ENCODE results near the gene MYO7B. TPM values are rescaled to one million over a fixed set of nuclear protein-coding genes. Genes with fewer than 3 reads are reported as not detected.

MYO7B gene
- total RNA-seq, 2 experiments from 2014 or later: 0.65 to 1.2 TPM

- DNase-seq (no peak), ATAC-seq (peak; percentile 24)
- H3K4me1 Mint-ChIP-seq (ENCODE audit: low read depth): no peaks in the 10 kb centered on the region
- no peaks in the 10 kb centered on the region for H3K36me3 Mint-ChIP-seq (ENCODE audit: low read depth)
- CTCF ChIA-PET: interaction anchor here (1.2 kb wide), 1 partner anchor 14 kb away, joined by 3 read pairs; no protein-coding TSS in a partner anchor
- POLR2A ChIA-PET: no interaction called here
- no peaks in the 10 kb centered on the region for H3K9me3 Mint-ChIP-seq
- peaks cover 38% of the 10 kb centered on the region for H3K27me3 Mint-ChIP-seq
- intact Hi-C loops (cut with micrococcal nuclease): no loop called here
- no peak overlapping the region for H3K27ac Mint-ChIP-seq
- H3K4me3 Mint-ChIP-seq: no peak overlapping the region
- no peak for TF ChIP-seq CTCF (IDR thresholded peaks at IDR 0.05)
Observed at GRCh38 chr2:127664065-127664894, 128.8 kb downstream of the MYO7B start.

GRCh38 chr2:127664895-127665225, 129.4 kb downstream of the MYO7B start:
- ATAC-seq: no peak
- intact Hi-C loops (cut with micrococcal nuclease): no loop called here
- no peaks in the 10 kb centered on the region for H3K4me1 Mint-ChIP-seq (ENCODE audit: low read depth)
- no peak for DNase-seq
- H3K27ac Mint-ChIP-seq: no peak overlapping the region
- no peaks in the 10 kb centered on the region for H3K9me3 Mint-ChIP-seq
- no peaks in the 10 kb centered on the region for H3K36me3 Mint-ChIP-seq (ENCODE audit: low read depth)
- CTCF ChIA-PET: interaction anchor here (0.8 kb wide), 1 partner anchor 12 kb away, joined by 3 read pairs; no protein-coding TSS in a partner anchor
- POLR2A ChIA-PET: no interaction called here
- H3K27me3 Mint-ChIP-seq: peaks cover 40% of the 10 kb centered on the region
- no peak for TF ChIP-seq CTCF (IDR thresholded peaks at IDR 0.05)
- no peak overlapping the region for H3K4me3 Mint-ChIP-seq

GRCh38 chr2:127665267-127665893, 129.9 kb downstream of the MYO7B start:
- Mint-ChIP-seq H3K27me3 (peaks cover 43% of the 10 kb centered on the region), H3K4me3 (no peak overlapping the region), H3K9me3 (no peaks in the 10 kb centered on the region), H3K36me3 (ENCODE audit: low read depth) (no peaks in the 10 kb centered on the region), H3K4me1 (ENCODE audit: low read depth) (no peaks in the 10 kb centered on the region), H3K27ac (no peak overlapping the region)
- ATAC-seq: no peak
- TF ChIP-seq CTCF (IDR thresholded peaks at IDR 0.05): no peak
- DNase-seq: no peak
- intact Hi-C loops (cut with micrococcal nuclease): no loop called here
- ChIA-PET POLR2A (no interaction called here), CTCF (interaction anchor here (0.8 kb wide), 1 partner anchor 13 kb away, joined by 3 read pairs; no protein-coding TSS in a partner anchor)

- ATAC-seq: no peak
- ChIA-PET CTCF (no interaction called here), POLR2A (no interaction called here)
- intact Hi-C loops (cut with micrococcal nuclease): no loop called here
- H3K4me1 Mint-ChIP-seq (ENCODE audit: low read depth): no peaks in the 10 kb centered on the region
- H3K4me3 Mint-ChIP-seq: no peak overlapping the region
- H3K27ac Mint-ChIP-seq: no peak overlapping the region
- H3K36me3 Mint-ChIP-seq (ENCODE audit: low read depth): no peaks in the 10 kb centered on the region
- DNase-seq: no peak
- H3K27me3 Mint-ChIP-seq: peaks cover 48% of the 10 kb centered on the region
- no peak for TF ChIP-seq CTCF (IDR thresholded peaks at IDR 0.05)
- H3K9me3 Mint-ChIP-seq: no peaks in the 10 kb centered on the region
Observed at GRCh38 chr2:127669056-127669455, 133.6 kb downstream of the MYO7B start.
